ENCODE results near the gene SESN1. TPM values are rescaled to one million over a fixed set of nuclear protein-coding genes. Genes with fewer than 3 reads are reported as not detected.

The SESN1 gene
- total RNA-seq, 3 donors from 2014 or later: 23.5 to 42.6 (median 32.8) TPM

DNA sequence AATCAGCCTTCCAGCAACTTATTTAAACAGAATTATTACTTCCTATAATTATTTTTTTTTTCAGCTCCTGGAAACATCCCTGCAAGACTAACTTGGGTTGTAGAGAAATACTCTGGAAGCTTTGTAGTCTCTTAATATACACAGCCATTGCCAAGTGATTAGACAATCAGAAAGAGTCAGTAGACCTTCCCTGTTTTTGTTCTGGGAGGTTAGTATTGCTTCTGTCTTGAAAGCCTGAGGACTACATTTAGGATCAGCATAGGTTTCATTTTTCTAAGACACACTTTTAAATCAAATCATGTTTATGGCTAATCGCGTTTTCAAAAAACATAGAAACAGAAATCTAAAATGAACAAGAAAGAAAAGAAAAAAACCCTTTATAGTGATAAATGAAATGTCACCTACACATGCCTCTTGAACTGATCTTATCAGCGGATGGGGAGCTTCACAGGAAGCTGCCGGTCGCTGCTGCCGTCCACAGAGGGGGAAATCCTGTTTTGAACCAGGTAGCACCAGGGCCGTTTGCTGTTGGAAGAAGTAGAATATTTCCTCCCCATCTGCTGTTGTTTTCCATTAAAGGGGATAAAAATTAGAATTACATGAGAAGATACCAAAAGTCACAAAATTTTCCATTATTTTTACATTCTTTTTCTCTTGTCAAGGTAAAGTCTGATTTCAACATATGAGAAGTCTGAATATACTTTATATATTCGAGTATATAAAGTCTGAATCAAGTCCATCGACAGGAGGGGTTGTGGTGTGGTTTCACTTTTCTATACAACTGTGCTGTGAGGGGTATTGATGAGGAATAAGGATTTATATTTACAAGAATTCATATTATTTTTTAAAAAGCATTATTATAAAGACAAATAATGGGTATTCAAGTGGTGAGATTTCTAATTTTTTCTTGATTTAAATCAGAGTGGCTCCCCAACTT is 151.8 kb downstream of the SESN1 start:
- Histone ChIP-seq H3K4me3 (no peak overlapping the region), H3K9me3 (no peaks in the 10 kb centered on the region), H3K4me1 (ENCODE audit: low read depth) (peaks cover 6% of the 10 kb centered on the region), H3K36me3 (ENCODE audit: low read depth) (no peaks in the 10 kb centered on the region)
- intact Hi-C loops (cut with DNase I, micrococcal nuclease): loop anchor here in 1 of 2 donors (10.0 kb wide), 1 partner anchor 132 kb away; no protein-coding TSS in a partner anchor
- ATAC-seq (peak; percentile 39), DNase-seq (peak in 1 of 3 donors; percentile 69)
- TF ChIP-seq, protein P1, sequence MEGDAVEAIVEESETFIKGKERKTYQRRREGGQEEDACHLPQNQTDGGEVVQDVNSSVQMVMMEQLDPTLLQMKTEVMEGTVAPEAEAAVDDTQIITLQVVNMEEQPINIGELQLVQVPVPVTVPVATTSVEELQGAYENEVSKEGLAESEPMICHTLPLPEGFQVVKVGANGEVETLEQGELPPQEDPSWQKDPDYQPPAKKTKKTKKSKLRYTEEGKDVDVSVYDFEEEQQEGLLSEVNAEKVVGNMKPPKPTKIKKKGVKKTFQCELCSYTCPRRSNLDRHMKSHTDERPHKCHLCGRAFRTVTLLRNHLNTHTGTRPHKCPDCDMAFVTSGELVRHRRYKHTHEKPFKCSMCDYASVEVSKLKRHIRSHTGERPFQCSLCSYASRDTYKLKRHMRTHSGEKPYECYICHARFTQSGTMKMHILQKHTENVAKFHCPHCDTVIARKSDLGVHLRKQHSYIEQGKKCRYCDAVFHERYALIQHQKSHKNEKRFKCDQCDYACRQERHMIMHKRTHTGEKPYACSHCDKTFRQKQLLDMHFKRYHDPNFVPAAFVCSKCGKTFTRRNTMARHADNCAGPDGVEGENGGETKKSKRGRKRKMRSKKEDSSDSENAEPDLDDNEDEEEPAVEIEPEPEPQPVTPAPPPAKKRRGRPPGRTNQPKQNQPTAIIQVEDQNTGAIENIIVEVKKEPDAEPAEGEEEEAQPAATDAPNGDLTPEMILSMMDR (IDR thresholded peaks at IDR 0.05): no peak

DNA sequence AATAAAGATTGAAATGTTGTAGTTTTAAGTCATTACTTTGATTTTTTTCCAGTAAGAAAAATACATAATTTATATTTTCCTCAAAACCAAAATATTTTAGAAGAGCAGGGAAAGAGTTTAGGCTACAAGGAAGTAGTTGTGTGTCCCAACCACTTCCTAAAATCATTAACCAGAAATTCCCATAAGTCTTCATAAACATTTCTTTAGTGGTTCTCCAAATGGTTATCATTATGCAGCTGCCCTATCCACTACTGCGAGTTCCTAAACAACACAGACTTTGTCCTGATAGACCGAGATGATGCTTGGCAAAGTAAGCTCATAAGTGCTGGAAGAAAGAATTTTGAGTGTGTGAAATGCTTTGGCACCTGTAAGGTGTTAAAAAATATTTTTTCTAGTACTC is 152.8 kb downstream of the SESN1 start:
- TF ChIP-seq, protein P1 (IDR thresholded peaks at IDR 0.05): no peak
- H3K9me3 ChIP-seq: no peaks in the 10 kb centered on the region
- no peak for DNase-seq
- intact Hi-C loops (cut with DNase I, micrococcal nuclease): loop anchor here in 1 of 2 donors (10.0 kb wide), 1 partner anchor 133 kb away; no protein-coding TSS in a partner anchor
- H3K4me1 ChIP-seq (ENCODE audit: low read depth): peaks cover 5% of the 10 kb centered on the region
- no peak overlapping the region for H3K4me3 ChIP-seq
- peak; percentile 51 for ATAC-seq
- H3K36me3 ChIP-seq (ENCODE audit: low read depth): no peaks in the 10 kb centered on the region

DNA sequence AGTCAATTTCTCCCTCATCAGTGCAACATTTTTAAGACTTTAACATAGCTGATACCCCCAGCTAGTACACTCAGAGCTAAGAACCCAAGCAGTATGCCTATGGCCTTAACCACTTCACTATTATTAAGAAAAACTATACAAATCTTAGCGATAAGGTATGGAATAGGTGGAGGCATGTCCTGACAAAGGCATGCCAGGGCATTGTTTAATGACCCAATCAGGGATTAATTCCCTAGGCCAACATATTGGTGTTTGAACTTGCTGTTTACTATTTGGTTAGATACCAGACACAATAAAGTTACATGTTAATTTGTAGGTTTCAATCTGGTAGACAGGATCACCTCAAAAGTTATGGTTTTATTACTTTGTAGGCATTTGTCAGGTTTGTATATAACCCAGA is 153.4 kb downstream of the SESN1 start:
- intact Hi-C loops (cut with DNase I, micrococcal nuclease): loop anchor here in 1 of 2 donors (10.0 kb wide), 1 partner anchor 134 kb away; no protein-coding TSS in a partner anchor
- DNase-seq (no peak), ATAC-seq (no peak)
- Histone ChIP-seq H3K9me3 (no peaks in the 10 kb centered on the region), H3K4me3 (no peak overlapping the region), H3K36me3 (ENCODE audit: low read depth) (no peaks in the 10 kb centered on the region), H3K4me1 (ENCODE audit: low read depth) (no peaks in the 10 kb centered on the region)
- TF ChIP-seq, protein P1 (IDR thresholded peaks at IDR 0.05): no peak

DNA sequence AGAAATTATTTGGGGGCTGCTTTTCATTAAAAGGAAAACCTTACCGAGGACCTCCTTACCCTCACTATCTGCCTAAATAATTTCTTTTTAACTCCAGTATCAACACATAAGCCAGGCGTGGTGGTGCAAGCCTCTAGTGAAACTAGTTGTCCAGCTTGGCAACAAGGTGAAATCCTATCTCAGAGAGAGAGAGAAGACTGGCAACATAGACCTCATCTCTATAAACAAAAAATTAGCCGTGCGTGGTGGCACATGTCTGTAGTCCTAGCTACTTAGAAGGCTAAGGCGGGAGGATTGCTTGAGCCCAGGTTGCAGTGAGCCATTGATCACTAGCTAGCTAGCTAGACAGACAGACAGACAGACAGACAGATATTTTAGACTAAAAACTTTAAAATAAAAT is 153.9 kb downstream of the SESN1 start:
- no peak for ATAC-seq
- Histone ChIP-seq H3K4me3 (no peak overlapping the region), H3K36me3 (ENCODE audit: low read depth) (no peaks in the 10 kb centered on the region), H3K4me1 (ENCODE audit: low read depth) (no peaks in the 10 kb centered on the region), H3K9me3 (no peaks in the 10 kb centered on the region)
- intact Hi-C loops (cut with DNase I, micrococcal nuclease): loop anchor here in 1 of 2 donors (10.0 kb wide), 1 partner anchor 134 kb away; no protein-coding TSS in a partner anchor
- no peak for DNase-seq
- TF ChIP-seq, protein P1 (IDR thresholded peaks at IDR 0.05): no peak

DNA sequence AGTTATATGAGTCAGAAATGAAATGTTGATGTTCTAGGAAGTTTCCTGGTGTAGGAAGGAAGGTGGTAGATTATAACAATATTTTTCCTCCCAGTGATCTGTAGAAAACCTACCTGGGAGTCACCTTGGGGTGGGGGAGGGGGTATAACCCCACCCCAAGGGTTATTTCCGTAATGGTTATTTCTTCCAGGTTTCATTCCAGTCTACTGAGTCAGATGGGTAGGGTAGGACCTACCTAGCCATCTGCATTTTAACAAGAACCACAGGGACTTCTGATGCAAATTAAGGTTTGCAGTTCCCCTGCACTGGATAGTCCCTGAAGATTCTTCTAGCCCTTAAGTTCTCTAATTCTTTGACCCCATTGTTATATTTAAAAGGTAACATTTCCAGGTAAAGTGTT is 157.5 kb downstream of the SESN1 start:
- DNase-seq (no peak), ATAC-seq (no peak)
- intact Hi-C loops (cut with DNase I, micrococcal nuclease): no loop called here
- Histone ChIP-seq H3K36me3 (ENCODE audit: low read depth) (no peaks in the 10 kb centered on the region), H3K9me3 (no peaks in the 10 kb centered on the region), H3K4me3 (no peak overlapping the region), H3K4me1 (ENCODE audit: low read depth) (no peaks in the 10 kb centered on the region)
- TF ChIP-seq, protein P1 (IDR thresholded peaks at IDR 0.05): no peak

Other genes starting within 250 kb of the SESN1 start
- gene ARMC2, start 246.4 kb downstream of the SESN1 start, total RNA-seq: 1 to 10 TPM; 3.5 to 5.5 (median 4.8) TPM
- 10 to 100 TPM; 12.0 to 15.9 (median 14.1) TPM for gene CEP57L1, start 661 bp upstream of the SESN1 start, total RNA-seq

Measured in mucosa of descending colon (tissue), 3 donors.